ENCODE results near the gene AP5Z1. TPM values are rescaled to one million over a fixed set of nuclear protein-coding genes. Genes with fewer than 3 reads are reported as not detected.

Gene AP5Z1
- polyA plus RNA-seq, 5 donors = 13.8 to 29.5 (median 18.3) TPM

DNA sequence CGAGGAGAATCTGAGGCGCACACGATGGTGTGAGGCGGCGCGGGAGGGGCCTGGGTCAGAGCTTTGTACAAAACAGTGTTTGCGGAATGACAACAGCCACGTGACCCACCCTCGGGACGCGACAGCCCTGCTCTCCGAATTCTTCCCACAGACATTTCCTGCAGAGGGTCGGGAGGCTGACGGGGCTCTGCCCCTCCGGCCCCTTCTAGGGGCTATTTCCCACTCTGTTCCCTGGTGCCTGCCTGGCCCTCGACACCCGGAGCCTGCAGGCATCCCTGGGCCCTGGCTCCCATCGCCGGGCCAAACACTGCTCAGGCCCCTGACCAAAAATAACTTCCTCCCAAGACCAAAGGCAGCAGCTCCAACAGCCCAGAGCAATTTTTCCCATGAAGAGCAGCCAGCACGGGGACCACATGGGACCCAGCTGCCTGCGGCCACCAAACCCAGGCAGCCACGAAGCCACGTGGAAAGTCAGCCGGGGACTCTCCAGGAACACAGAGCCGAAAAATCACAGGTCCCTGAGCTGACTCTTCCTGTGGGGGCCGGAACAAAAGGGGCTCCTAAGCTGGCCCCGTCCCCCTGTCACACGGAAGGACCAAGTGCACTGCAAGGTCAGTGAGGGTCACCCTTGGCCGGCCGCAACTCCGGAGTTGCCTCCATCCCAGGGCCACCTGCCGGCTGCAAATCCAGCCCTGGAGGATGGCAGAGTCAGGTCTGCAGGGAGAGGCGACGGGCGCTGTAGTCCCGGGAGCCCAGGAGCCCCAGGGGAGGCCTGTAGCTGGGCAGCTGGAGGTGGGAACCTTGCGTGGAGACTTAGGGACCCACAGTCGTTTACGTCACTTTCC is 44.4 kb downstream of the AP5Z1 start:
- no peak for DNase-seq

DNA sequence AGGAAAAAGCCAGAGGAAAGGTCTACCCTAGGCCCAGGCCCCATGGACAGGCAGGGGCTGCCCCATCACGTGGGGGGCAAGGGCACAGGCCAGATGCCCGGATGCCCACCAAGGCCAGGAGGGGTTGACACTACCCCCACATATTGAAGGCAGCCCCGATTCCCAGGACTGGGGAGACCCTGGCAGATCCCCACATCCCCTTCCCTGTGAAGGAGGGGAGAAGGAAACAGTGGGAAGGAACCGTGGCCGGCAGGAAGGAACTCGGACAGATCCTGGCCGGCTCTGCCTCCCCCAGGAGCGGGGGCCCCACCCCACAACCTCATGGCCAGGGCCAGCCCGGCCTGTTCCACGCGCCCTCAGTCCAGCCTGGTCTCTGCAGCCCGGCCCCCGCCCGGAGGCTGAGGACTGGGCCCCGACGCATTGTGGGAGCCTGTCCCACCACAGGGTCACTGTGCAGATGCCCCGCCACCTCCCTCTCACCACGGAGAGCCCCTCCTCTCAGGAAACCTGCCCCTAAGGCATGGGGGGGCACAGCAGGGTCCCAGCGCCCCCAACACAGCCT is 45.1 kb downstream of the AP5Z1 start:
- no peak for DNase-seq

GRCh38 chr7:4820967-4821471 is 45.6 kb downstream of the AP5Z1 start:
- DNase-seq = no peak

DNA sequence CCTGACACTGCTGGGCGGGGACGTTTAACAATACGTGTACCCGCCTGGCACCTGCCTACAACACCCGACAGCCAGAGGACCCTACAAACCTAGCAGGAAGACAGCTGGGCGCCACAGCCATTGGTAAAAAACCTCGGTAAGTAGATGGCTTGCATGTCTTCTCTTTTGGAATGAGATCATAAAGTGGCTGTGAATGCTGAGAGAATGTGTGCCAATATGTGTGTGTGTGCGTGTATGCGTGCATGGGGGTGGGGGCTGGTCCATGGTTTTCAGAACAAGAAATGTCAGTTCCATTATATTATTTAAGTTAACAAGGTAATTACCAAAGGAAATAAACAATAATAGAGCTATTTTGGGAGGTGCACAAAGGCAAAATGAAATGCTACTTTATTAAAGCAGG is 47.3 kb downstream of the AP5Z1 start:
- DNase-seq = no peak

DNA sequence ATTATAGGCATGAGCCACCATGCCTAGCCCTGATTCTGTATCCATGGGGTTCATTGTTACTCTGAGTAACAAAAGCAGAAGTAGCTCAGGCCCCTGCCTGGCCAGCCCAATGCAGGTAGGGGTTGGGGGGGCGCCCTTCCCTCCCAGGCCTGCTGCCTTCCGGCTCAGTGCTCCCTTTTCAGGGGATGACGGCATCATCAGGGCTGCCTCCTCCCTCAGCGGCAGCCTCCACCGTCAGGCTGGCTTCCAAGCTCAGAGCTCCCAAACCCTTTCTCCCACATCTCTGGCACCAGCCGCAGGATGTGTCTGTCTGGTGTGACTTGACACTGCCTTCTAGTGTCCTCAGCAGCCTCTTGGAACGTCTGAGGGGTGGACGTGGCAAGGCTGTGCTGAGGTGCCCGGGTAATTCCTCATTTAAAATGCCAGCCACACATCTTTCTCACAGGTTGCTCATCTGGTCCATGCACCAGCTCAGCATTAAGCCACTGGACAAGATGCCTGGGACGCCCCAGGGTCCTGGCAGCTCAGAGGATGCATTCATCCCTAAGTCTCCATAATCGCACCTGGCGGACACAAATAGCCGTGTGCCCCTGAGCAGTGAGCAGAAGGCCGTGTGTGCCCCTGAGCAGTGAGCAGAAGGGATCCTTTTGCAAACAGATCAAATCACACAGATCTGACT is 48.2 kb downstream of the AP5Z1 start:
- DNase-seq = no peak

- DNase-seq = no peak
These were observed 48.8 kb downstream of the AP5Z1 start for GRCh38 chr7:4824120-4824775.

DNA sequence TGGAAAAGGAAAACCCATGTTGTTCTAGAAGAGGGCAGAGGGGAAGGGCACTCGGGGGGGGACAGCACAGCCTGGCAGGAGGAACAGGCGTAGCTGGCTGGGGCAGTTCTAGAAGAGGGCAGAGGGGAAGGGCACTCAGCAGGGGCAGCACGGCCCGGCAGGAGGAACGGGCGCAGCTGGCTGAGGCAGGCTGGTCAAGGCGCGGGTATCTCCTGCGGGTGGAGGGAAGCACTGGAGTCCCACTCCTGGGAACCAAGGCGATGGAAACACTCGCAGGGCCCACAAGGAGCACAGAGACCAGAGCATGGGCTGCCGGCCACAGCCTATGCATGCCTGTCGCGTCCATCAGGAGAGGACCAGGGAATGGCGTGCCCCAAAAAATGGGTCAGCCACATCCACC is 49.7 kb downstream of the AP5Z1 start:
- DNase-seq = no peak

- DNase-seq = no peak
These were observed 53.4 kb downstream of the AP5Z1 start for GRCh38 chr7:4828720-4829383.

- DNase-seq = peak; percentile 72 to 84
These were observed 54.8 kb downstream of the AP5Z1 start for GRCh38 chr7:4830176-4830575.

GRCh38 chr7:4831723-4832495 is 56.5 kb downstream of the AP5Z1 start:
- DNase-seq = no peak

GRCh38 chr7:4832711-4833110 is 57.3 kb downstream of the AP5Z1 start:
- DNase-seq = no peak

GRCh38 chr7:4833176-4833575 is 57.8 kb downstream of the AP5Z1 start:
- no peak for DNase-seq

DNA sequence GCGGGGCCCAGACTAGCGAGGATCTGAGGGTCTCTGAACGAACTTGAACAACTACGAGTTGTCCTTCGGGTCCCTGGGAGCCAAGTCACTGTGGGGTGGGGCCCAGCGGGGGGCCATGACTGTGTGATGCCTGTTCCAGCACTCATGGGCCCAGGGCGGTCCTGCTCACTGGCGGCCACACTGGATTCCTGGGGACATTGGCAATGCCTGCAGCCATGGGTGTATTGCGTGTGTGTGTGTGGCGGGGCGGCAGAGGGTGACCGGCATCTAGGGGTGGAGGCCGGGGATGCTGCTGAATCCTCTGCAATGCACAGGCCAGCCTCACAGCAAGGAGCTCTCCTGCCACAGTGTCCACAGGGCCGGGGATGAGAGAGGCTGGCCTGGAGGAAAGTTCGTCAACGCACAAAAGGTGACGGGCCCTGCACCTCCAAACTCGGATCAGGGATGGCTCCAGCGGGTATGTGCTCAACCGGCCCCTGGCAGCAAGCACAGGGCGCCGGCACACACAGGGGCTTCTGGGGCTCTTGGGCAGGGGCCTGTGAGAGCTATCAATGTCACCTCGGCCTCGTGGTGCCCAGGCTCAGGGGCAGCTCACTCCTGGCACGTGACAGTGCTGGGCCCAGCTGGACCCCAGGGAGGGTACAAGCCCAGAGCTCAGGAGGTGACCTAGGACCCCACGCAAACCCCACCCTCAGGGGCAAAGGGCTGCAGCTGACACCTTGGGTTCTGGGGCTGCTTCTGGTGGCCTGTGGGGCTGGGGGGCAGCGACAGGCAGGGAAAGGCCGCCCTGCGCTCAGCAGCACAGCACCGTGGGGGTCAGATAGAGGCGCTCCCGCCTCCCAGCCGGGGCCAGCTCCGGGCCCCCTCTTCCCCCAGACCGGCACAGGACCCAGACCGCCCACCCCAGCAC is 58.5 kb downstream of the AP5Z1 start:
- no peak for DNase-seq

GRCh38 chr7:4834601-4835397 is 59.4 kb downstream of the AP5Z1 start:
- no peak for DNase-seq

GRCh38 chr7:4835398-4836205 is 60.2 kb downstream of the AP5Z1 start:
- DNase-seq = no peak

- DNase-seq = no peak
These were observed 60.8 kb downstream of the AP5Z1 start for GRCh38 chr7:4836206-4836661.

GRCh38 chr7:4837041-4837802 is 61.8 kb downstream of the AP5Z1 start:
- no peak for DNase-seq
